Endothelial cell (in vitro differentiated cells): ENCODE data around the gene MRPL39. TPM values are rescaled to one million over a fixed set of nuclear protein-coding genes. Genes with fewer than 3 reads are reported as not detected.

ENCODE experiments used
- DNase-seq: peaks from one replicate; pipeline ENCODE4 v3.0.0; 2021; ENCODE audit warnings: low spot score
- H3K27ac Mint-ChIP-seq: one replicate; pipeline ENCODE4 v1.8.0; 2021; ENCODE audit warnings: mixed read lengths, inconsistent platforms; ENCODE audit not compliant: unreplicated experiment
- H3K27me3 Mint-ChIP-seq: one replicate; pipeline ENCODE4 v1.8.0; 2021; ENCODE audit warnings: mild to moderate bottlenecking, moderate library complexity, mixed read lengths, inconsistent platforms; ENCODE audit not compliant: unreplicated experiment
- H3K36me3 Mint-ChIP-seq: one replicate; pipeline ENCODE4 v1.8.0; 2021; ENCODE audit warnings: mild to moderate bottlenecking, low read depth, mixed read lengths, inconsistent platforms; ENCODE audit not compliant: unreplicated experiment
- H3K4me1 Mint-ChIP-seq: one replicate; pipeline ENCODE4 v1.8.0; 2021; ENCODE audit warnings: mild to moderate bottlenecking, mixed read lengths, inconsistent platforms; ENCODE audit not compliant: unreplicated experiment
- H3K4me3 Mint-ChIP-seq: one replicate; pipeline ENCODE4 v1.8.0; 2021; ENCODE audit warnings: mild to moderate bottlenecking, mixed read lengths, inconsistent platforms; ENCODE audit not compliant: unreplicated experiment
- H3K9me3 Mint-ChIP-seq: one replicate; pipeline ENCODE4 v1.8.0; 2021; ENCODE audit warnings: mixed read lengths, inconsistent platforms; ENCODE audit not compliant: unreplicated experiment
- total RNA-seq: library from RNA; stranded (reverse); fragmentation: NEBNext Ultra II Directional; extraction: Animal tissue kit (Norgen Biotek cat#: 25700); gene quantifications from one replicate; pipeline ENCODE4 v1.2.1, GENCODE V29; 2021; ENCODE audit not compliant: unreplicated experiment
- TF ChIP-seq, protein P1 (sequence below): fragments of 200-600 bp; sonication (generic); IDR thresholded peaks from one replicate; pipeline ENCODE4 v1.5.0; 2021; ENCODE audit warnings: antibody characterized with exemption; ENCODE audit not compliant: unreplicated experiment

MRPL39 gene
- total RNA-seq, 1 donor from 2014 or later = 25.0 TPM

DNA sequence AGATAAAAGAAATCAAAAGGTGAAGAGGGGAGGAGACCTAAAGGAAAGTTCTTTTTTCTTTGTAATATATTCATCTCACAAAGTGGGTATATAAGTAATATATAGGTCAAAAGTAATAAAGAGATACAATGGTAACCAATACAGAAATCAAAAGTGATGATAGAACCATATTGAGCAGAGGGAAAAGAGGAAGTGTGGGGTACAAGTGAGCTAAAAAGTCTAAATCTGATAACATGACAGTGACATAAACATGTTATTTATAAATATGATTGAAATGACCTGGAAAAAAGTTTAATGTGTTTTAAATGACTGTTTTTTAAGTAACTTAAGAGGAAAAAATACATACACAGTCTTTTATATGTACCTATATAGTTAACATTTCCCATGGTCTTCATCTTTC, 70.5 kb downstream of the MRPL39 start:
- no peak overlapping the region for H3K27ac Mint-ChIP-seq
- H3K4me3 Mint-ChIP-seq = no peak overlapping the region
- no peaks in the 10 kb centered on the region for H3K27me3 Mint-ChIP-seq
- peaks cover 3% of the 10 kb centered on the region for H3K36me3 Mint-ChIP-seq
- H3K4me1 Mint-ChIP-seq = no peaks in the 10 kb centered on the region
- DNase-seq = no peak
- TF ChIP-seq, protein P1, sequence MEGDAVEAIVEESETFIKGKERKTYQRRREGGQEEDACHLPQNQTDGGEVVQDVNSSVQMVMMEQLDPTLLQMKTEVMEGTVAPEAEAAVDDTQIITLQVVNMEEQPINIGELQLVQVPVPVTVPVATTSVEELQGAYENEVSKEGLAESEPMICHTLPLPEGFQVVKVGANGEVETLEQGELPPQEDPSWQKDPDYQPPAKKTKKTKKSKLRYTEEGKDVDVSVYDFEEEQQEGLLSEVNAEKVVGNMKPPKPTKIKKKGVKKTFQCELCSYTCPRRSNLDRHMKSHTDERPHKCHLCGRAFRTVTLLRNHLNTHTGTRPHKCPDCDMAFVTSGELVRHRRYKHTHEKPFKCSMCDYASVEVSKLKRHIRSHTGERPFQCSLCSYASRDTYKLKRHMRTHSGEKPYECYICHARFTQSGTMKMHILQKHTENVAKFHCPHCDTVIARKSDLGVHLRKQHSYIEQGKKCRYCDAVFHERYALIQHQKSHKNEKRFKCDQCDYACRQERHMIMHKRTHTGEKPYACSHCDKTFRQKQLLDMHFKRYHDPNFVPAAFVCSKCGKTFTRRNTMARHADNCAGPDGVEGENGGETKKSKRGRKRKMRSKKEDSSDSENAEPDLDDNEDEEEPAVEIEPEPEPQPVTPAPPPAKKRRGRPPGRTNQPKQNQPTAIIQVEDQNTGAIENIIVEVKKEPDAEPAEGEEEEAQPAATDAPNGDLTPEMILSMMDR = no peak
- H3K9me3 Mint-ChIP-seq = no peaks in the 10 kb centered on the region

DNA sequence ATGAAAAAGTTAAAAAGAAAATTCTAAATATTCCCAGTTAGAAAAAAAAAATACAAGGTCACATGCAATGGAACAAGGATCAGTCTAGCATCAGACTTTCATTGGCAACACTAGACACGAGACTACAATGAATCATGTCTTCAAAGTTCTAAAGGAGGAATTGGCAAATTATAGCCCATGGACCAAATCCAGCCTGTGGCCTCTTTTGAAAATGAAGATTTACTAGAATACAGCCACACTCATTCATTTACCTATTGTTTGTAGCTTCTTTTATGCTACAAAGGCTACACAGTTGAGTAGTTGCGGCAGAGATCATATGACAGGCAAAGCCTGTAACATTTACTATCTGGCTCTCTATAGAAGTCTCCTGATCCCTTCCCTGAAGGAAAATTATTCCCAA, 71.4 kb downstream of the MRPL39 start:
- TF ChIP-seq, protein P1 = no peak
- H3K27ac Mint-ChIP-seq = no peak overlapping the region
- no peak for DNase-seq
- H3K4me1 Mint-ChIP-seq = no peaks in the 10 kb centered on the region
- H3K4me3 Mint-ChIP-seq = no peak overlapping the region
- no peaks in the 10 kb centered on the region for H3K9me3 Mint-ChIP-seq
- no peaks in the 10 kb centered on the region for H3K27me3 Mint-ChIP-seq
- H3K36me3 Mint-ChIP-seq = peaks cover 3% of the 10 kb centered on the region

Other genes starting within 250 kb of the MRPL39 start
- gene JAM2, start 31.8 kb upstream of the MRPL39 start, total RNA-seq = 0.77 TPM
- 119 TPM for gene ATP5PF, start 127.4 kb upstream of the MRPL39 start, total RNA-seq
- 22.6 TPM for gene GABPA, start 127.5 kb upstream of the MRPL39 start, total RNA-seq